ENCODE data around the gene EMILIN3.

EMILIN3 gene

GRCh38 chr20:41344938-41345728, 21.5 kb downstream of the EMILIN3 start:
- DNase-seq, result peak; percentile 77

- no peak for DNase-seq
These were observed 22.1 kb downstream of the EMILIN3 start for GRCh38 chr20:41344477-41344876.

GRCh38 chr20:41342474-41343464, 23.8 kb downstream of the EMILIN3 start:
- no peak for DNase-seq

GRCh38 chr20:41340327-41341055, 26.1 kb downstream of the EMILIN3 start, which contains the start of gene LPIN3:
Gene LPIN3, plus strand, starts transcription at chr20:41340821. Its CDS starts 4,983 bp downstream, at chr20:41345804.
- DNase-seq, result peak; percentile 81

- peak; percentile 85 for DNase-seq
These were observed 26.7 kb downstream of the EMILIN3 start for GRCh38 chr20:41339957-41340326.

GRCh38 chr20:41336711-41337492, 29.7 kb downstream of the EMILIN3 start:
- no peak for DNase-seq

GRCh38 chr20:41335591-41335990, 31.0 kb downstream of the EMILIN3 start:
- no peak for DNase-seq

GRCh38 chr20:41334443-41335421, 31.9 kb downstream of the EMILIN3 start:
- no peak for DNase-seq

- no peak for DNase-seq
These were observed 32.6 kb downstream of the EMILIN3 start for GRCh38 chr20:41334036-41334435.

GRCh38 chr20:41331731-41332130, 34.9 kb downstream of the EMILIN3 start:
- no peak for DNase-seq

- DNase-seq, result no peak
These were observed 35.7 kb downstream of the EMILIN3 start for GRCh38 chr20:41330941-41331340.

- DNase-seq, result no peak
These were observed 36.3 kb downstream of the EMILIN3 start for GRCh38 chr20:41330343-41330720.

- DNase-seq, result no peak
These were observed 36.9 kb downstream of the EMILIN3 start for GRCh38 chr20:41329435-41330342.

GRCh38 chr20:41327178-41327577, 39.4 kb downstream of the EMILIN3 start:
- DNase-seq, result no peak

- no peak for DNase-seq
These were observed 45.6 kb downstream of the EMILIN3 start for GRCh38 chr20:41320976-41321375.

GRCh38 chr20:41320441-41320840, 46.2 kb downstream of the EMILIN3 start:
- DNase-seq, result no peak

- DNase-seq, result peak; percentile 24
These were observed 48.4 kb downstream of the EMILIN3 start for GRCh38 chr20:41318271-41318649.

GRCh38 chr20:41317546-41318270, 48.9 kb downstream of the EMILIN3 start, which contains the start of gene ZHX3:
Gene ZHX3, minus strand, starts transcription at chr20:41317731. Its CDS starts 112,815 bp downstream, at chr20:41204916.
- DNase-seq, result peak; percentile 96
